HT-29 (cell line): ENCODE measurements around the gene ID2. TPM values are rescaled to one million over a fixed set of nuclear protein-coding genes. Genes with fewer than 3 reads are reported as not detected.
"Not testable (repeated sequence)": the region's sequence is repeated elsewhere in the genome, so short reads cannot be mapped to it uniquely, and the experiment has no call there.

ENCODE experiments used
- DNase-seq: peaks from one replicate; pipeline ENCODE4 v3.0.0-alpha.2; 2015; ENCODE audit warnings: low spot score
- total RNA-seq: library from RNA; depleted of rRNA; stranded (reverse); fragments of >200 nt; shearing (Covaris generic); gene quantifications from 2 replicates; pipeline ENCODE4 v1.2.3, GENCODE V29; 2014

ID2 gene
- total RNA-seq, 1 experiment from 2014 or later, result 161 TPM

DNA sequence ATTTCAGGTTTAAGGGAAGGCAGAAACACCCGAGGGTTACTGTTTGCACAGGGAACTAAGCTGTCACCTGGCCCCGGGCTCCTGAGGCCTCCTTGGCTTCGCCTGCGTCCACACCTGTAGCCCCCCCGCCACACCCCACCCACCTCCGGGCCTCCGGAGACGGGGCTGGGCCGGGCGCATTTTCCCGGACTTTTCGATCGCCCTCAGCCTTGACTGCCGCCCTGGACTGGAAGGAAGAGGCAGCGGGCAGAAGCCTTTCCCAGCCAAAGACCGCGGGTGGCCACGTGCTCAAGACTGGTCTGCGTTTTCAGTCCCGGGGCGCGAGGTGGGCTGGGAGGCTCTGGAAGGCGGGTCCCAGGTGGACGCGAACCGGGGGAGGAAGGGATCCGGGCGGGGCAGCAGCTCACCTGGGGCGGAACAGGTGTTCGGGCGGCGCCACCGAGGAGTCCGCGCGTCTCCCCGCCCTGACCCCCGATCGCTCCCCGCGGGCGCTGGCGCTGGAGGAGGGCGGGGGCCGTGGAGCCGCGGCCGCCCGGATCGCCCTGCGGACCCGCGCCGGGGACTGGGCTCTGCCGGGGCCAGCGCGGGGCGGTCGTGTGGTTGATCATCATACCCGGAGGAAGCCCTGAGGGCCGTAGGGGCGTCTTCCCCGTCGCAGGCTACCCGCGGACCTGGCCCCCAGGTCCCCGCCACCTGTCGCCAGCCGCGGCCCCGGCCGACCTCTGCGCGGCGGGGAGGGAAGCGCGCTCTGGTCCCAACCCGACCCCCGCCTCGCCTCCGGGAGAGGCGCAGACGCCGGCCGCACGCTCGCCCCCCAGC is 3.2 kb downstream of the ID2 start:
- DNase-seq, result peak; percentile 72

DNA sequence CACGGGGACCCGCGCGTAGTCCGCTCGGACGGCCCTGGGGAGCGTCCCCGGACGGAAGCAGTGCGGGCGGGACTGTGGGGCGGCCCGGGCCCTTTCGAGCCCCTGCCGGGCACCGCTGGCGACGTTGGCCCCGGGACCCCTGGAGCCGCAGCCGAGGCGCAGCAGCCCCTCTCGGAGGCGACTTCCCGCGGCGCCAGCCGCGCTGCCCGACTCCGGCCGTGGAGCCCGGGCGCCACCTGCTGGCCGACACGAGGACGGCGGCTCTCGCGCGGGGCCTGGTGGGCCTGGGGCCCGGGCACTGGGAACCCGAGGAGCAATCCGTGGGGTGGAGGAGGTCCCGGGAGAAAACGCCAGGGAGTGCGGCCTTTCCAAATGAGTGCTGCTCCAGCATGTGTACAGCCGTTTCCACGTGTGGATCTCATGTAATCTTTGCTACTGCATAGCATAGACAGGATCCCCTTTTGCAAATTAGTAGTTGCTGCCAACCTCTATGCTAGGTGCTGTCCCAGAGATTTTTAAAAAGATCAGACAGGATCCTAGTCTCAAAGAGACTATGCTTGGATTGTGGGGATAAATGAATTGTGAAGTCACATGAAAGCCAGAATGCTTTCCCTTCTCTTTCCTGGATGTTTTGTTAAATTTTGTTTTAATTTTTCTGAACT is 4.0 kb downstream of the ID2 start:
- peak; percentile 66 for DNase-seq

DNA sequence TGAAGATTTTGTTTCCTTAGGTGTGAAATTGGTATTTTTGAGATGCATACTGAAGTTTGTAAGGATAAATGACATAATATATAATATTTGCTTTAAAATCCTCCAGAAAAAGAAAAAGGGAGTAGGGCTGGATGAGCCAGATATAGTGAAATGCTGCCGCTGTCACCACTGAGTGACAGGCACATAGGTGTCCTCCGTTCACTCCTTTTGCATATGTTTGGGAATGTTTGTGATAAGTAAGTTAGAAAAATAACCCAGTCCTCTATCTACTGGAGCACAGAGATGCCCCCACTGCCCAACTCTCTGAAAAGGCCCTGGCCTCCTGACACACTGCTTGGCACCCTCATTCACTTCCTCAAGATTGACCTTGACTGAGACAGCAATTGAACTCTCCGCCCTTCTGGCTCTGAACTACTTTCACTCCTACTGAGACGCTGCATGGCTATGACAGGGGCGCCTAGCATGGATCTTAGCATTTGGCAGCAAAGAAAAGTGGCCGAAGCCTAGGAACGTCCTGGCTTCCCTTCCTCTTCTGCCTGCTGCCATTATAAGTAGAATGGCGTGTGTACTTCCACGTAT is 10.1 kb downstream of the ID2 start:
- no peak for DNase-seq

- DNase-seq, result no peak
Observed at GRCh38 chr2:8692783-8693156, 10.9 kb downstream of the ID2 start.

GRCh38 chr2:8693157-8693821 is 11.4 kb downstream of the ID2 start:
- peak; percentile 48 for DNase-seq

- DNase-seq, result peak; percentile 39
Observed at GRCh38 chr2:8694737-8695136, 12.9 kb downstream of the ID2 start.

DNA sequence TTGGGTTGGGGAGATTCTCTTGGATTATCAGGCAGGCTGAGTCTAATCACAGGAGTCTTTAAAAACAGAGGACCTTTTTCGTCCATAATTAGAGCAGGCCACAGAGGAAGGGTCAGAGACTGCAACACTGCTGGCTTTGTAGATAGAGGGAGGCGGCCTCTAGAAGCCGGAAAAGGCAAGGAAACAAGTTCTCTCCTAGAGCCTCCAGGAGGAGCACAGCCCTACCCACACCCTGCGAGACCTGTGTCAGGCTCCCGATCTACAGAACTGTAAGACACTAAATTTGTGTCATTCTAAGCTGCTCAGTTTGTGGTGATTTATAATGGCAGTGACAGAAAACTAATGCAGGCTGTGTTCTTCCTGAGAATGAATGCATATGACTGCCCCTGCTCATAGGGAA is 15.3 kb downstream of the ID2 start:
- no peak for DNase-seq

DNA sequence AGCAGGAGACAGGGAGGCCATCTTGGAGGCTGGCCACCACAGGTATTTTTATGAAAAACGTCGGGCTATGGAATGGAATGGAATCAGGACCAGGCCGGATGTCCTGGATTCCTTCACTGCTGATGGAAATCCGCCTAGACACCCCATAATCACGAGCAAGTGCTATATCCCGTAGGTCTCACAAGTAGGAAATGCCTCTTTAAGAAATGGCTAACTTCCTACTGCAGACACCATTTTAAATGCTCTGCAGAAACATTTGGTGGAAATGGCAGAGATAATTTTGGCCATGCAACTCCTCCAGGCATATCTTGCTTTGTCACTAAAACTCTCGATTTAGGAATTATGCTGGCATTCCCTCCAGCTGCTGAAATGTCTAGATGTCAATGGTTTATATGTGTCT is 18.0 kb downstream of the ID2 start:
- DNase-seq, result no peak

- DNase-seq, result no peak
Observed at GRCh38 chr2:8701681-8702379, 20.0 kb downstream of the ID2 start.

- DNase-seq, result no peak
Observed at GRCh38 chr2:8704906-8705305, 23.1 kb downstream of the ID2 start.

DNA sequence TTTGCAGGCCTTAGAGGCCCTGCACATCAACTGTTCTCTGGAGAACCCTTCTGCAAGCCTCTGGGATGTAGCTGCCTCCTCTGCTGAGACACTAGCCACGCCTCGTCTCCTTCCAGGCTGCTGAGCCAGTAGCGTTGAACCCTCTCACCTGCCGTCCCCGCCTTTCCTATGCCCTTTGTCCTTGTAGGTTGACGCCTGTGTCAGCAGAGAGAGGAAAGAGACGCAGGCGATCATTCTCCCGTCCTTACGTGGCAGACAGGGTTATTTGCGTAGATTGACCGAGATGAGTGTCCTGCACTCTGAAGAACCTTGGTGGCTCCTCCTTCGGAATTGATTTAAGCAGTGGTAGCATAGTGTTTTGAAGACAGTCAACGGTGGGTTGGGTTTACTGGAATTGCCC is 27.8 kb downstream of the ID2 start:
- DNase-seq, result no peak

- DNase-seq, result no peak
Observed at GRCh38 chr2:8710951-8711350, 29.1 kb downstream of the ID2 start.

DNA sequence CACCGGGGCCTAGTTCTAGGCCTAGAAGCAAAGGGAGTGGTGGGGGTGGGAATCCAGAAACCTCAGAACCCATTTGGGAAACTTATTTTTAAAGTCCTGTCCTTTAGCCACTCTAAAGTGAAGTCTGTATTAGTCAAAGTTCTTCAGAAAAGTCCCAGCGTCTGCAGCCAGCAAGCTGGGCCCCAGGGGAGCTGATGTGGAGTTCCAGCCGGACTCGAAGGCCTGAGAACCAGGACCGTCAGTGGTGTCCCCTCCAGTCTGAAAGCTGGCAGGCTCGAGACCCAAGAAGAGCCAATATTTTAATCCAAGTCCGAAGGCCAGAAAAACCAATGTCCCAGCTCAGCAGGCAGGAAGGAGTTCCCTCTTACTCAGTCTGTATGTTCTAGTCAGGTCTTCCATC is 32.4 kb downstream of the ID2 start:
- no peak for DNase-seq

- DNase-seq, result no peak
Observed at GRCh38 chr2:8714971-8715370, 33.1 kb downstream of the ID2 start.

DNA sequence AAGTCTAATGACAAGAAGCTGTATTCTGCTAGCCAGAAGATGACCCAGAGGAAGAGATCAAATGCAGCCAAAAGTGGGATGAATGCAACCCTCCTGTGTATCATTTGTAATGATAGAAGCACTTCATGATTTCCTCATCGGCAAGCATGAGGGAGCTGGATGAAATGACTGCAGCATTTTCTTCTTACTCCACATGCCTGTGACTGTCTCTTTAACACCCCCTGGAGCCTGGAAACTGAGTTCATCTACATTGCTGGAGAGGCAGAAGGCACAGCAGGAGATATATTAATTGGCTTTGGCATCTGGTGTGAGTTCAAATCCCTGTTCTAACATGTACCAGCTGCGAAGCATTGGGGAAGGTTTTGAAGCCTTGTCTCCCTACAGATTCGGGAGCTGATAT is 37.7 kb downstream of the ID2 start:
- DNase-seq, result no peak

GRCh38 chr2:8720741-8721140 is 38.9 kb downstream of the ID2 start:
- no peak for DNase-seq

DNA sequence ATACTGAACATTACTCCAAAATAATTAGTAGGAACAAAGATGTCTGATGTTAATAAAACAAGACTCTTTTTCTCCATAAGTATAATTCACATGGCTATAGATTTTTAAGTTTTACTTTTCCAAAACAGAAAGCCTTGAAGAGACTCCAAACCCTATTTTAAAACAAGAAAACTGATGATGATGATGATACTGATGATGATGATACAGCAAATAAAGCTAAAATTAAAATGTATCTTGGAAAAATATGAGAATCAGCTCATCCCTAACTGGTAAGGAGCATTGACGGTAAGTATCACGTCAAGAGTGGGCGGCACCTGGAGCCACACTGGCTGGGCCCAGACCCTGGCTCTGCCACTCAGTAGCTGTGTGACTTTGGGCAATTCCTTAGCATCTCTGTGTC is 39.6 kb downstream of the ID2 start:
- DNase-seq, result no peak

DNA sequence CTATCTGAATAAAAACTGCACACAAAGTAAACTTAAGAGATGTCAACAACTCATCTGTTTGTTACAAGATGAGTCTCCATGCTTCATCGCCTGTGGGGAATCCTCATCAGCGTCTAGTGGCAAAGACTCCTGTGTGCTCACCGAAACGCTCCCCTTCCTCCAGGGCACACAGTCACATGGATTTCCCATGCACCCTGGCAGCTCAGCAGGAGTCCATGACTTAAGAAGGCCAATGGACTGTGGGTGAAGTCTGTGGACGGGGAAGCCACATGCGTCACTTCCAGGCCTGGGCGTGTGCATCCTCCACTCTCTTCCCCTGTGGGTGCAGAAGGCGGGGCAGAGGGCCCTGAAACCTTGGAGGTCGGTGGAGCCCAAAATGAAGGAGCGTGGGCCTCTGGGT is 41.1 kb downstream of the ID2 start:
- no peak for DNase-seq

GRCh38 chr2:8725838-8726237 is 44.0 kb downstream of the ID2 start:
- DNase-seq, result no peak

DNA sequence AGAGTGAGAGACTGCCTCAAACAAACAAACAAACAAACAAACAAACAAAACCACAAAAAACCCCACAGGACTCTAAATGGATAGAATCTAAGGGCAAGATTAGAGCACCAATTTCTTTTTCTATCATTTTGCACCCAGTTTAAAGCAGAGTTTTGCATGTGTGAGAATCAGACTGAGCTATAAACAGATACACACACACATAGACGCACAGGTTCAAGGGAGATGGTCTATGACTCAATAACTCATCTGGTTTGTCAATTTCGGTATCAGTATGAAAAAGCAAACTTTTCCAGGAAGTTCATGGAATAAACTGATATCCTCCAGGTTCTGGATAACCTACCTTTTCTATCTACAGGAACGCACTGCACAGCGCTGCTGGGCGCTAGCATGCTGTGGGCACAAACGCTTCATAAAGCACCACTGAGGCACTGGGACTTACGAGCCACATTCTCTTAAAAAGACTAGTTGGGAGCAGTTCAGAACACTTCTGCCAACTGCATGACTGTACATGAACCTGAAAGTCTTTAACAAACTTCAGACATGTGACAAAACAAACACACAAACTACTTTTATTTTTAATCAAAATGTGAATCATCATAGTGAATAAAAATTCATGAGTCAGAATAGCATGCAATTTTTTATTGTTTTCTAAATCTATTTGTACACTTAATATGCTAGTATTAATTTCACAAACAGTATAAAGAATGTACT is 46.6 kb downstream of the ID2 start:
- no peak for DNase-seq

DNA sequence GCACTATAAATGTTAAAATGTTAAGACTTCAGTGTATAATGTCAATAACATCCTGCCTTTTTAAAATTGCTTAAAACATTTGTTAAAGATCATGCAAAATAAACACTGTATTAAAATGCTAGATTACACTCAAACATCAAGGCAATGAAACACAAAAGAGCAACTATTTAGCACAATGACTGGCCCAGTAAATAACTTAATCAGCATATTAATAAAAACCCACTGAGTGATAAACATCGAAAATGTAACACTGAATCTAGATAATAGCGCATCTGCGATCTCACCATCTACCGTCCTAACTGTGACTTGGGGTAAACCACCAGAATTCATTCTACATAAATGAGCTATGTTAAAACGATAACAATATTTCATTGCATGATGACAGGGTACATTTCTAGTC is 47.2 kb downstream of the ID2 start:
- DNase-seq, result not testable (repeated sequence)
